ENCODE measurements around the gene UST. TPM values are rescaled to one million over a fixed set of nuclear protein-coding genes. Genes with fewer than 3 reads are reported as not detected.

The UST gene
- total RNA-seq, 1 donor from 2014 or later = 33.3 TPM

GRCh38 chr6:148952147-148953035, 205.6 kb downstream of the UST start:
- H3K27me3 ChIP-seq = no peaks in the 10 kb centered on the region
- DNase-seq (ENCODE audit: low spot score) = no peak
- no peak for TF ChIP-seq EZH2phosphoT487 (IDR thresholded peaks at IDR 0.05)
- TF ChIP-seq EZH2 (IDR thresholded peaks at IDR 0.05) = no peak
- no peak for TF ChIP-seq CTCF (IDR thresholded peaks at IDR 0.05)
- H3K4me1 ChIP-seq = peaks cover 4% of the 10 kb centered on the region
- peaks cover 6% of the 10 kb centered on the region for H4K20me1 ChIP-seq (ENCODE audit: low read depth)
- no peak overlapping the region for H3K9ac ChIP-seq
- no peak overlapping the region for H2AFZ ChIP-seq (replicated peaks)
- no peak overlapping the region for H3K27ac ChIP-seq
- no peak overlapping the region for H3K4me2 ChIP-seq
- Mint-ChIP-seq H3K4me1 (peaks cover 14% of the 10 kb centered on the region), H3K4me3 (no peak overlapping the region), H3K27ac (no peak overlapping the region), H3K9me3 (peaks cover 9% of the 10 kb centered on the region), H3K36me3 (peaks cover 17% of the 10 kb centered on the region), H3K27me3 (ENCODE audit: insufficient read depth, low read depth) (no peaks in the 10 kb centered on the region)
- H3K9me3 ChIP-seq (ENCODE audit: low read depth) = no peaks in the 10 kb centered on the region
- no peaks in the 10 kb centered on the region for H3K36me3 ChIP-seq
- peaks cover 5% of the 10 kb centered on the region for H3K79me2 ChIP-seq (ENCODE audit: low read depth)
- H3F3A ChIP-seq (ENCODE audit: low read depth) = peaks cover 3% of the 10 kb centered on the region
- no peak overlapping the region for H3K4me3 ChIP-seq

- Histone ChIP-seq H3K79me2 (ENCODE audit: low read depth) (peaks cover 5% of the 10 kb centered on the region), H3K4me2 (no peak overlapping the region), H3K4me1 (peaks cover 7% of the 10 kb centered on the region), H3K27ac (no peak overlapping the region), H3K9ac (no peak overlapping the region), H3K36me3 (no peaks in the 10 kb centered on the region), H4K20me1 (ENCODE audit: low read depth) (no peaks in the 10 kb centered on the region), H3K27me3 (no peaks in the 10 kb centered on the region), H2AFZ (replicated peaks) (no peak overlapping the region), H3K4me3 (no peak overlapping the region), H3K9me3 (ENCODE audit: low read depth) (no peaks in the 10 kb centered on the region), H3F3A (ENCODE audit: low read depth) (no peaks in the 10 kb centered on the region)
- DNase-seq (ENCODE audit: low spot score) = no peak
- no peak overlapping the region for H3K27ac Mint-ChIP-seq
- TF ChIP-seq EZH2 (IDR thresholded peaks at IDR 0.05) (no peak), CTCF (IDR thresholded peaks at IDR 0.05) (no peak), EZH2phosphoT487 (IDR thresholded peaks at IDR 0.05) (no peak)
- peaks cover 23% of the 10 kb centered on the region for H3K36me3 Mint-ChIP-seq
- H3K4me3 Mint-ChIP-seq = no peak overlapping the region
- peaks cover 19% of the 10 kb centered on the region for H3K4me1 Mint-ChIP-seq
- H3K9me3 Mint-ChIP-seq = peaks cover 9% of the 10 kb centered on the region
- H3K27me3 Mint-ChIP-seq (ENCODE audit: insufficient read depth, low read depth) = no peaks in the 10 kb centered on the region
Measured at GRCh38 chr6:148954461-148954860, 207.6 kb downstream of the UST start.

GRCh38 chr6:148954934-148955333, 208.1 kb downstream of the UST start:
- no peaks in the 10 kb centered on the region for H3K27me3 ChIP-seq
- DNase-seq (ENCODE audit: low spot score) = no peak
- H4K20me1 ChIP-seq (ENCODE audit: low read depth) = no peaks in the 10 kb centered on the region
- no peak for TF ChIP-seq EZH2phosphoT487 (IDR thresholded peaks at IDR 0.05)
- no peak for TF ChIP-seq CTCF (IDR thresholded peaks at IDR 0.05)
- no peak overlapping the region for H3K4me3 Mint-ChIP-seq
- no peaks in the 10 kb centered on the region for H3F3A ChIP-seq (ENCODE audit: low read depth)
- no peak overlapping the region for H3K9ac ChIP-seq
- H3K79me2 ChIP-seq (ENCODE audit: low read depth) = peaks cover 1% of the 10 kb centered on the region
- H3K4me2 ChIP-seq = no peak overlapping the region
- no peak overlapping the region for H3K4me3 ChIP-seq
- no peaks in the 10 kb centered on the region for H3K9me3 ChIP-seq (ENCODE audit: low read depth)
- no peak overlapping the region for H2AFZ ChIP-seq (replicated peaks)
- peaks cover 9% of the 10 kb centered on the region for H3K9me3 Mint-ChIP-seq
- peaks cover 21% of the 10 kb centered on the region for H3K4me1 Mint-ChIP-seq
- H3K36me3 ChIP-seq = no peaks in the 10 kb centered on the region
- H3K36me3 Mint-ChIP-seq = peaks cover 23% of the 10 kb centered on the region
- no peak overlapping the region for H3K27ac Mint-ChIP-seq
- no peaks in the 10 kb centered on the region for H3K27me3 Mint-ChIP-seq (ENCODE audit: insufficient read depth, low read depth)
- peaks cover 7% of the 10 kb centered on the region for H3K4me1 ChIP-seq
- H3K27ac ChIP-seq = no peak overlapping the region
